Stimulated activated CD4-positive, alpha-beta T cell treated with anti-CD3 and anti-CD28 coated beads, Interleukin-2, amount 100 ng/mL, for 4 hours (primary cell): ENCODE data around the gene MRPL55.
"Not testable (repeated sequence)": the region's sequence is repeated elsewhere in the genome, so short reads cannot be mapped to it uniquely, and the experiment has no call there.

Experiments used
- DNase-seq: peaks from one replicate; pipeline ENCODE4 v3.0.0-alpha.2; 2020; ENCODE audit warnings: low read depth

MRPL55 gene

GRCh38 chr1:228122921-228123441 lies 13.9 kb upstream of the MRPL55 start:
- DNase-seq = no peak

GRCh38 chr1:228120857-228121489 lies 11.9 kb upstream of the MRPL55 start:
- no peak for DNase-seq

- DNase-seq = no peak
Measured at GRCh38 chr1:228120351-228120750, 11.3 kb upstream of the MRPL55 start.

- DNase-seq = no peak
Measured at GRCh38 chr1:228118040-228118439, 8.9 kb upstream of the MRPL55 start.

- DNase-seq = no peak
Measured at GRCh38 chr1:228117335-228117734, 8.2 kb upstream of the MRPL55 start.

- no peak for DNase-seq
Measured at GRCh38 chr1:228114827-228115226, 5.7 kb upstream of the MRPL55 start.

GRCh38 chr1:228112617-228113016 lies 3.5 kb upstream of the MRPL55 start:
- DNase-seq = no peak

- no peak for DNase-seq
Measured at GRCh38 chr1:228112167-228112566, 3.1 kb upstream of the MRPL55 start.

- DNase-seq = not testable (repeated sequence)
Measured at GRCh38 chr1:228111315-228111714, 2.2 kb upstream of the MRPL55 start.

- no peak for DNase-seq
Measured at GRCh38 chr1:228110556-228110955, 1.5 kb upstream of the MRPL55 start.

- DNase-seq = no peak
Measured at GRCh38 chr1:228109962-228110488, 926 bp upstream of the MRPL55 start.

- no peak for DNase-seq
Measured at GRCh38 chr1:228108742-228109072, 392 bp downstream of the MRPL55 start.

GRCh38 chr1:228108055-228108690 lies 926 bp downstream of the MRPL55 start:
- no peak for DNase-seq

- no peak for DNase-seq
Measured at GRCh38 chr1:228107636-228108035, 1.5 kb downstream of the MRPL55 start.

- no peak for DNase-seq
Measured at GRCh38 chr1:228106800-228107054, 2.4 kb downstream of the MRPL55 start.

- no peak for DNase-seq
Measured at GRCh38 chr1:228105996-228106799, 2.9 kb downstream of the MRPL55 start.

GRCh38 chr1:228105270-228105995 lies 3.7 kb downstream of the MRPL55 start:
- DNase-seq = no peak

- no peak for DNase-seq
Measured at GRCh38 chr1:228104526-228105269, 4.4 kb downstream of the MRPL55 start.

GRCh38 chr1:228102791-228103620 lies 6.1 kb downstream of the MRPL55 start, which contains the start of gene C1orf35:
Gene C1orf35, minus strand, starts transcription at chr1:228103325. Its CDS starts 98 bp downstream, at chr1:228103227.
- peak; percentile 90 for DNase-seq

- DNase-seq = peak; percentile 38
Measured at GRCh38 chr1:228101994-228102790, 6.9 kb downstream of the MRPL55 start.
